Measurements from ENCODE around the gene TRABD2A. TPM values are rescaled to one million over a fixed set of nuclear protein-coding genes. Genes with fewer than 3 reads are reported as not detected.

TRABD2A gene
- total RNA-seq, 1 experiment from 2014 or later = 18.3 TPM

GRCh38 chr2:84911135-84911678 lies 30.3 kb upstream of the TRABD2A start:
- no peak for DNase-seq (ENCODE audit: low read depth in 1 of 2, low spot score in 2 of 2)
- Histone ChIP-seq H3K9me3 (replicated peaks) (no peaks in the 10 kb centered on the region; the same call in 1 of the 2 replicates), H3K27ac (peak overlapping the region; percentile 74), H3K4me1 (replicated peaks) (peaks cover 31% of the 10 kb centered on the region), H3K27me3 (replicated peaks) (no peaks in the 10 kb centered on the region), H3K4me3 (no peak overlapping the region), H3K36me3 (peaks cover 35% of the 10 kb centered on the region)

GRCh38 chr2:84908948-84909713 lies 28.2 kb upstream of the TRABD2A start:
- H3K4me1 ChIP-seq (replicated peaks) = peaks cover 40% of the 10 kb centered on the region
- DNase-seq (ENCODE audit: low read depth in 1 of 2, low spot score in 2 of 2) = peak in 1 of 2 experiments; percentile 33
- no peak overlapping the region for H3K4me3 ChIP-seq
- H3K27ac ChIP-seq = no peak overlapping the region
- peaks cover 46% of the 10 kb centered on the region for H3K36me3 ChIP-seq
- no peaks in the 10 kb centered on the region for H3K27me3 ChIP-seq (replicated peaks)
- no peaks in the 10 kb centered on the region; the same call in 1 of the 2 replicates for H3K9me3 ChIP-seq (replicated peaks)

- no peaks in the 10 kb centered on the region; the same call in 1 of the 2 replicates for H3K9me3 ChIP-seq (replicated peaks)
- H3K27ac ChIP-seq = peak overlapping the region; percentile 96
- H3K27me3 ChIP-seq (replicated peaks) = no peaks in the 10 kb centered on the region
- H3K4me1 ChIP-seq (replicated peaks) = peaks cover 34% of the 10 kb centered on the region
- peak; percentile 91 to 95 for DNase-seq (ENCODE audit: low read depth in 1 of 2, low spot score in 2 of 2)
- H3K36me3 ChIP-seq = peaks cover 46% of the 10 kb centered on the region
- peak overlapping the region; percentile 97 for H3K4me3 ChIP-seq
Observed at GRCh38 chr2:84906900-84907714, 26.2 kb upstream of the TRABD2A start.

GRCh38 chr2:84906108-84906899 lies 25.4 kb upstream of the TRABD2A start:
- Histone ChIP-seq H3K4me3 (peak overlapping the region; percentile 97), H3K9me3 (replicated peaks) (no peaks in the 10 kb centered on the region; the same call in 1 of the 2 replicates), H3K27ac (peak overlapping the region; percentile 96), H3K4me1 (replicated peaks) (peaks cover 26% of the 10 kb centered on the region), H3K36me3 (peaks cover 46% of the 10 kb centered on the region), H3K27me3 (replicated peaks) (no peaks in the 10 kb centered on the region)
- DNase-seq (ENCODE audit: low read depth in 1 of 2, low spot score in 2 of 2) = peak; percentile 47 to 55

GRCh38 chr2:84905181-84906107 lies 24.6 kb upstream of the TRABD2A start, which contains the start of gene TMSB10:
TSS of gene TMSB10 (plus strand) at chr2:84905656.
- H3K4me3 ChIP-seq = peak within 1 kb of the TSS; percentile 97
- H3K27ac ChIP-seq = peak within 1 kb of the TSS; percentile 96
- no peaks in the 10 kb centered on the region for H3K27me3 ChIP-seq (replicated peaks)
- H3K4me1 ChIP-seq (replicated peaks) = peaks cover 23% of the 10 kb centered on the region
- H3K9me3 ChIP-seq (replicated peaks) = no peaks in the 10 kb centered on the region
- DNase-seq (ENCODE audit: low read depth in 1 of 2, low spot score in 2 of 2) = peak; percentile 94 to 95
- H3K36me3 ChIP-seq = peaks cover 46% of the 10 kb centered on the region

GRCh38 chr2:84904717-84905174 lies 23.9 kb upstream of the TRABD2A start:
- H3K27me3 ChIP-seq (replicated peaks) = no peaks in the 10 kb centered on the region
- peak overlapping the region; percentile 96 for H3K27ac ChIP-seq
- no peaks in the 10 kb centered on the region for H3K9me3 ChIP-seq (replicated peaks)
- peaks cover 43% of the 10 kb centered on the region for H3K36me3 ChIP-seq
- peak overlapping the region; percentile 97 for H3K4me3 ChIP-seq
- peaks cover 23% of the 10 kb centered on the region for H3K4me1 ChIP-seq (replicated peaks)
- peak; percentile 52 to 85 for DNase-seq (ENCODE audit: low read depth in 1 of 2, low spot score in 2 of 2)

- Histone ChIP-seq H3K4me3 (peak overlapping the region; percentile 97), H3K27ac (peak overlapping the region; percentile 64; the same call in 1 of the 2 replicates), H3K36me3 (peaks cover 40% of the 10 kb centered on the region)
Observed at GRCh38 chr2:84904151-84904550, 23.3 kb upstream of the TRABD2A start.

GRCh38 chr2:84902526-84902925 lies 21.6 kb upstream of the TRABD2A start:
- H3K27me3 ChIP-seq (replicated peaks) = no peaks in the 10 kb centered on the region
- H3K9me3 ChIP-seq (replicated peaks) = no peaks in the 10 kb centered on the region
- no peak overlapping the region for H3K27ac ChIP-seq
- H3K36me3 ChIP-seq = peaks cover 23% of the 10 kb centered on the region
- no peak overlapping the region for H3K4me3 ChIP-seq
- peak in 1 of 2 experiments; percentile 13 for DNase-seq (ENCODE audit: low read depth in 1 of 2, low spot score in 2 of 2)
- peaks cover 28% of the 10 kb centered on the region for H3K4me1 ChIP-seq (replicated peaks)

More at GRCh38 chr2:84904151-84904550, 23.3 kb upstream of the TRABD2A start:
- DNase-seq (ENCODE audit: low read depth in 1 of 2, low spot score in 2 of 2) = peak in 1 of 2 experiments; percentile 29
- Histone ChIP-seq H3K9me3 (replicated peaks) (no peaks in the 10 kb centered on the region), H3K4me1 (replicated peaks) (peaks cover 23% of the 10 kb centered on the region), H3K27me3 (replicated peaks) (no peaks in the 10 kb centered on the region)

- peaks cover 15% of the 10 kb centered on the region for H3K36me3 ChIP-seq
- H3K27me3 ChIP-seq (replicated peaks) = no peaks in the 10 kb centered on the region
- H3K4me3 ChIP-seq = no peak overlapping the region
- H3K4me1 ChIP-seq (replicated peaks) = peaks cover 31% of the 10 kb centered on the region
- H3K9me3 ChIP-seq (replicated peaks) = no peaks in the 10 kb centered on the region
- no peak overlapping the region for H3K27ac ChIP-seq
- DNase-seq (ENCODE audit: low read depth in 1 of 2, low spot score in 2 of 2) = peak in 1 of 2 experiments; percentile 16
Observed at GRCh38 chr2:84901593-84902120, 20.8 kb upstream of the TRABD2A start.

GRCh38 chr2:84900971-84901370 lies 20.1 kb upstream of the TRABD2A start:
- Histone ChIP-seq H3K9me3 (replicated peaks) (no peaks in the 10 kb centered on the region), H3K4me3 (no peak overlapping the region), H3K27ac (no peak overlapping the region), H3K4me1 (replicated peaks) (peaks cover 35% of the 10 kb centered on the region), H3K36me3 (peaks cover 8% of the 10 kb centered on the region), H3K27me3 (replicated peaks) (no peaks in the 10 kb centered on the region)
- no peak for DNase-seq (ENCODE audit: low read depth in 1 of 2, low spot score in 2 of 2)

GRCh38 chr2:84899304-84900204 lies 18.7 kb upstream of the TRABD2A start:
- DNase-seq (ENCODE audit: low read depth in 1 of 2, low spot score in 2 of 2) = peak in 1 of 2 experiments; percentile 28
- H3K36me3 ChIP-seq = no peaks in the 10 kb centered on the region
- no peaks in the 10 kb centered on the region for H3K9me3 ChIP-seq (replicated peaks)
- no peak overlapping the region for H3K4me3 ChIP-seq
- peaks cover 41% of the 10 kb centered on the region for H3K4me1 ChIP-seq (replicated peaks)
- no peaks in the 10 kb centered on the region for H3K27me3 ChIP-seq (replicated peaks)
- H3K27ac ChIP-seq = no peak overlapping the region
